Body of pancreas (tissue), 4 donors: Measurements from ENCODE around the gene CUEDC1.

Experiments
- POLR2A ChIP-seq, 3 donors: fragments of 450-650 bp; IDR thresholded peaks; one replicate each; pipeline ENCODE4 v1.6.1; 2016; ENCODE audit warnings: antibody characterized with exemption in 3 of 3, mild to moderate bottlenecking in 2 of 3
- TF ChIP-seq, protein P1 (sequence below), 7 experiments: fragments of 450-650 bp in 4 of 7; fragments of 200-600 bp in 3 of 7; sonication (generic) in 3 of 7; IDR thresholded peaks; one replicate each; pipeline ENCODE4 v1.5.1; 2016 to 2019; ENCODE audit warnings: antibody characterized with exemption in 7 of 7

DNA sequence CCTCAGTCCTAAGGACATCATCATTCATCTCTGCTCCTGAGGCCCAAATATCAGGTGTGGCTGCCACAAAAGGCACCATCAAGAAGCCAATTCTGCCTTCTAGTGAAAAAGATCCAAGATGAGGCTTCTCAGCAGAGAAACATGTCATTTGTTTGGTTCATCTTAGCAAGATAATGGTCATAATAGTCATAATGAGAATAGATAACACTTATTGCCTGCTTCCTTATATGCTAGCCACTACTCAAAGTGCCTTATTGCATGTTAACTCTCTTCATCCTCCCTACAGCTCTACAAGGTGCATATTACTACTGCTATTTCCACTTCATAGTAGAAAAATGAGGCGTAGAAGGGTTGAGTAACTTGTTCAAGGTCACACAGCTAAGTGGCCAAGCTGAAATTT is 60.4 kb downstream of the CUEDC1 start:
- TF ChIP-seq, protein P1, sequence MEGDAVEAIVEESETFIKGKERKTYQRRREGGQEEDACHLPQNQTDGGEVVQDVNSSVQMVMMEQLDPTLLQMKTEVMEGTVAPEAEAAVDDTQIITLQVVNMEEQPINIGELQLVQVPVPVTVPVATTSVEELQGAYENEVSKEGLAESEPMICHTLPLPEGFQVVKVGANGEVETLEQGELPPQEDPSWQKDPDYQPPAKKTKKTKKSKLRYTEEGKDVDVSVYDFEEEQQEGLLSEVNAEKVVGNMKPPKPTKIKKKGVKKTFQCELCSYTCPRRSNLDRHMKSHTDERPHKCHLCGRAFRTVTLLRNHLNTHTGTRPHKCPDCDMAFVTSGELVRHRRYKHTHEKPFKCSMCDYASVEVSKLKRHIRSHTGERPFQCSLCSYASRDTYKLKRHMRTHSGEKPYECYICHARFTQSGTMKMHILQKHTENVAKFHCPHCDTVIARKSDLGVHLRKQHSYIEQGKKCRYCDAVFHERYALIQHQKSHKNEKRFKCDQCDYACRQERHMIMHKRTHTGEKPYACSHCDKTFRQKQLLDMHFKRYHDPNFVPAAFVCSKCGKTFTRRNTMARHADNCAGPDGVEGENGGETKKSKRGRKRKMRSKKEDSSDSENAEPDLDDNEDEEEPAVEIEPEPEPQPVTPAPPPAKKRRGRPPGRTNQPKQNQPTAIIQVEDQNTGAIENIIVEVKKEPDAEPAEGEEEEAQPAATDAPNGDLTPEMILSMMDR (IDR thresholded peaks at IDR 0.05): no peak
- TF ChIP-seq POLR2A (IDR thresholded peaks at IDR 0.05): peak in 1 of 3 donors; percentile 13
